Adipocyte (in vitro differentiated cells): ENCODE data around the gene MRPL32.

Experiments
- DNase-seq: peaks from one replicate; pipeline ENCODE4 v3.0.0-alpha.2; 2015; ENCODE audit warnings: low read depth
- H3K27me3 ChIP-seq: replicated peaks from 2 replicates; pipeline ENCODE4 v1.7.0; 2013; ENCODE audit warnings: mild to moderate bottlenecking, low read length, moderate library complexity; ENCODE audit not compliant: control insufficient read depth, insufficient read depth
- H3K36me3 ChIP-seq: 2 replicates; pipeline ENCODE4 v1.7.0; 2013; ENCODE audit warnings: low read length, mild to moderate bottlenecking, moderate library complexity; ENCODE audit not compliant: control insufficient read depth, insufficient read depth, severe bottlenecking
- H3K4me1 ChIP-seq: 2 replicates; pipeline ENCODE4 v1.7.0; 2013; ENCODE audit warnings: mild to moderate bottlenecking, low read length, moderate library complexity; ENCODE audit not compliant: control insufficient read depth, insufficient read depth
- H3K4me3 ChIP-seq: 2 replicates; pipeline ENCODE4 v1.7.0; 2013; ENCODE audit warnings: mild to moderate bottlenecking, low read length, moderate library complexity
- H3K9ac ChIP-seq: 2 replicates; pipeline ENCODE4 v1.7.0; 2013; ENCODE audit warnings: mild to moderate bottlenecking, low read length, moderate library complexity
- H3K9me3 ChIP-seq: 2 replicates; pipeline ENCODE4 v1.7.0; 2013; ENCODE audit warnings: mild to moderate bottlenecking, low read length, moderate library complexity; ENCODE audit not compliant: control insufficient read depth

The MRPL32 gene

GRCh38 chr7:42972699-42973500 is 40.7 kb downstream of the MRPL32 start:
- H3K4me1 ChIP-seq, result peaks cover 17% of the 10 kb centered on the region
- H3K27me3 ChIP-seq, result no peaks in the 10 kb centered on the region
- DNase-seq, result peak; percentile 95
- peak overlapping the region; percentile 62 for H3K4me3 ChIP-seq
- H3K9ac ChIP-seq, result peak overlapping the region; percentile 30
- no peaks in the 10 kb centered on the region for H3K9me3 ChIP-seq
- no peaks in the 10 kb centered on the region for H3K36me3 ChIP-seq

GRCh38 chr7:42976371-42976770 is 44.2 kb downstream of the MRPL32 start:
- H3K27me3 ChIP-seq, result no peaks in the 10 kb centered on the region
- no peak overlapping the region for H3K9ac ChIP-seq
- no peaks in the 10 kb centered on the region for H3K9me3 ChIP-seq
- no peaks in the 10 kb centered on the region for H3K36me3 ChIP-seq
- H3K4me3 ChIP-seq, result no peak overlapping the region
- no peak for DNase-seq
- H3K4me1 ChIP-seq, result peaks cover 28% of the 10 kb centered on the region

- peak; percentile 83 for DNase-seq
- H3K4me3 ChIP-seq, result no peak overlapping the region
- no peak overlapping the region for H3K9ac ChIP-seq
- H3K27me3 ChIP-seq, result no peaks in the 10 kb centered on the region
- H3K4me1 ChIP-seq, result peaks cover 17% of the 10 kb centered on the region
- no peaks in the 10 kb centered on the region for H3K9me3 ChIP-seq
- H3K36me3 ChIP-seq, result no peaks in the 10 kb centered on the region
These were observed 46.3 kb downstream of the MRPL32 start for GRCh38 chr7:42978496-42978895.

GRCh38 chr7:42980084-42980483 is 47.9 kb downstream of the MRPL32 start:
- H3K27me3 ChIP-seq, result no peaks in the 10 kb centered on the region
- DNase-seq, result no peak
- H3K9ac ChIP-seq, result no peak overlapping the region
- no peaks in the 10 kb centered on the region for H3K36me3 ChIP-seq
- H3K4me3 ChIP-seq, result no peak overlapping the region
- peaks cover 12% of the 10 kb centered on the region for H3K9me3 ChIP-seq
- peaks cover 13% of the 10 kb centered on the region for H3K4me1 ChIP-seq

GRCh38 chr7:42980514-42980913 is 48.3 kb downstream of the MRPL32 start:
- peaks cover 13% of the 10 kb centered on the region for H3K4me1 ChIP-seq
- H3K9me3 ChIP-seq, result peaks cover 12% of the 10 kb centered on the region
- H3K27me3 ChIP-seq, result no peaks in the 10 kb centered on the region
- no peak overlapping the region for H3K4me3 ChIP-seq
- H3K36me3 ChIP-seq, result no peaks in the 10 kb centered on the region
- no peak overlapping the region for H3K9ac ChIP-seq
- DNase-seq, result no peak

GRCh38 chr7:42981601-42982000 is 49.4 kb downstream of the MRPL32 start:
- Histone ChIP-seq H3K9ac (no peak overlapping the region), H3K27me3 (no peaks in the 10 kb centered on the region), H3K36me3 (no peaks in the 10 kb centered on the region), H3K9me3 (peaks cover 12% of the 10 kb centered on the region), H3K4me1 (peaks cover 13% of the 10 kb centered on the region), H3K4me3 (no peak overlapping the region)
- DNase-seq, result no peak

GRCh38 chr7:42982604-42983115 is 50.5 kb downstream of the MRPL32 start:
- H3K4me1 ChIP-seq, result peaks cover 13% of the 10 kb centered on the region
- H3K36me3 ChIP-seq, result no peaks in the 10 kb centered on the region
- no peak overlapping the region for H3K9ac ChIP-seq
- peaks cover 12% of the 10 kb centered on the region for H3K9me3 ChIP-seq
- H3K27me3 ChIP-seq, result no peaks in the 10 kb centered on the region
- no peak for DNase-seq
- no peak overlapping the region for H3K4me3 ChIP-seq

- Histone ChIP-seq H3K36me3 (no peaks in the 10 kb centered on the region), H3K9me3 (peaks cover 12% of the 10 kb centered on the region), H3K27me3 (peaks cover 4% of the 10 kb centered on the region), H3K4me1 (no peaks in the 10 kb centered on the region), H3K9ac (no peak overlapping the region), H3K4me3 (no peak overlapping the region)
- no peak for DNase-seq
These were observed 52.0 kb downstream of the MRPL32 start for GRCh38 chr7:42984137-42984536.

GRCh38 chr7:42986213-42986612 is 54.0 kb downstream of the MRPL32 start:
- DNase-seq, result no peak
- H3K4me3 ChIP-seq, result no peak overlapping the region
- peaks cover 12% of the 10 kb centered on the region for H3K9me3 ChIP-seq
- H3K27me3 ChIP-seq, result peaks cover 4% of the 10 kb centered on the region
- no peak overlapping the region for H3K9ac ChIP-seq
- H3K4me1 ChIP-seq, result peaks cover 4% of the 10 kb centered on the region
- no peaks in the 10 kb centered on the region for H3K36me3 ChIP-seq

- Histone ChIP-seq H3K4me3 (no peak overlapping the region), H3K9ac (no peak overlapping the region), H3K9me3 (peaks cover 12% of the 10 kb centered on the region), H3K27me3 (peaks cover 4% of the 10 kb centered on the region), H3K4me1 (peaks cover 6% of the 10 kb centered on the region), H3K36me3 (no peaks in the 10 kb centered on the region)
- no peak for DNase-seq
These were observed 54.6 kb downstream of the MRPL32 start for GRCh38 chr7:42986781-42987248.
